HG02642 (cell line): ENCODE data around the gene PGAP2.
"Not testable (repeated sequence)": the region's sequence is repeated elsewhere in the genome, so short reads cannot be mapped to it uniquely, and the experiment has no call there.

Experiments
- ATAC-seq: cut with Tn5 transposase; IDR thresholded peaks from one replicate; pipeline ENCODE4 v1.9.1; 2021; ENCODE audit warnings: mild to moderate bottlenecking; ENCODE audit not compliant: unreplicated experiment, poor library complexity

Gene PGAP2

DNA sequence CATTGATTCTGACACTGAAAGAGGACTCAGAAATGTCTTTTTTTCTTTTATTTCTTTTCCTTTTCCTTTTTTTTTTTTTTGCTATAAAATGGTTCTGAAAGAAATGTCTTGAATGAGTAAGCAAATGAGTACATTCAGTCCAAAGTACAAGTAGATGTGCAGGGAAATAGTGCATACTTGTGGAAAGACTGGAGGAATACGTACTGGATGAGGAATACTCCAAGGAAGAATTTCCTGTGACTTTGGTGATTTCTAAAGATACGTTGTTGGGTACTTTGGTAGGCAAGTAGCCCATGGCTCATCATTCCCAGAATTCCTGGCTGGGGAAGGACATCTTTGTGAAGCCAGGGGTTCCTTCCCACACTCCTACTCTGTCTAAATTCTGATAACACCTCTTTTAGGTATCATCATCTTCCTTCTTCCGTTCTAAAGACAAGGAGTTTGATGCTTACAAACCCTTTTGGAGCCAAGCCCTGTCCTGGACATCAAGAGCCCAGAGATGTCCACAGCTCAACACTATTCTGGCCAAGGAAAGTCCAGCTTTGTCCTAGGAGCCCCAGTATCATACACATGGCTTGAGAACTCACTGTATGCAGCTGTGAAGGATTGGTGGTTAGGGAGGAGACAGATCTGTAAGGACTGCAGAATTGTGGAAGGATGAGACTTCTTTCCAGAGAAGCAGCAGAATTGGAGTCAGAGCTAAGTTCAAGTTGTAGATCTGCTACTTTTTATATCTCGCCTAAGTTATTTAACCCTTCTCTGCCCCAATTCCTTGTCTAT lies 6.2 kb upstream of the PGAP2 start:
- no peak for ATAC-seq

DNA sequence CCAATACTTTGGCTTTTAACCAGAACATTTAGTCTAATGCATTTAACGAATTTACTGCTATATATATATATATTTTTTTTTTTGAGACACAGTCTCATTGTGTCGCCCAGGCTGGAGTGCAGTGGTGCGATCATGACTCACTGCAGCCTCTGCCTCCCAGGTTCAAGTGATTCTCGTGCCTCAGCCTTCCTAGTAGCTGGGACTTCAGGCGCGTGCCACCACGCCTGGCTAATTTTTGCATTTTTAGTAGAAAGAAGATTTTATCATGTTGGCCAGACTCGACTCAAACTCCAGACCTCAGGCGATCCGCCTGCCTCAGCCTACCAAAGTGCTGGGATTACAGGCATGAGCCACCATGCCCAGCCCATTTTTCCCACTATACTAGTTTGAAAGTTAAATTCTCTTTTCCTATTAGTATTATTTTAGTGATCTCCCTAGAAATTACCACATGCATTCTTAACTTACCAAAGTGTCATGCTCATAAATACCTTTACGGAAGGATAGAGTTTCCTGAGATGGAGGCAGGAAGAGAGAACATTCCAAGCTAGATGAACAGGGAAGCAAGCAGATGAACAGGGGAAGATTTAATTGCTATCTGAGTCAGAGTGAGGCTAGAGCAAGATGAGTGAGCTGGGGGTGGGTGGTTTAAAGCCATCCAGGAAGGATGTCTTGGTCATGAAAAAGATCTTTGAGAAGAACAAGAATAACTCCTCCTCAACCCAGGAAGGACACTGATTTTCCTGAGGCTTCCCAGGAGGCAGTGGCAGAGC lies 4.4 kb upstream of the PGAP2 start:
- no peak for ATAC-seq

DNA sequence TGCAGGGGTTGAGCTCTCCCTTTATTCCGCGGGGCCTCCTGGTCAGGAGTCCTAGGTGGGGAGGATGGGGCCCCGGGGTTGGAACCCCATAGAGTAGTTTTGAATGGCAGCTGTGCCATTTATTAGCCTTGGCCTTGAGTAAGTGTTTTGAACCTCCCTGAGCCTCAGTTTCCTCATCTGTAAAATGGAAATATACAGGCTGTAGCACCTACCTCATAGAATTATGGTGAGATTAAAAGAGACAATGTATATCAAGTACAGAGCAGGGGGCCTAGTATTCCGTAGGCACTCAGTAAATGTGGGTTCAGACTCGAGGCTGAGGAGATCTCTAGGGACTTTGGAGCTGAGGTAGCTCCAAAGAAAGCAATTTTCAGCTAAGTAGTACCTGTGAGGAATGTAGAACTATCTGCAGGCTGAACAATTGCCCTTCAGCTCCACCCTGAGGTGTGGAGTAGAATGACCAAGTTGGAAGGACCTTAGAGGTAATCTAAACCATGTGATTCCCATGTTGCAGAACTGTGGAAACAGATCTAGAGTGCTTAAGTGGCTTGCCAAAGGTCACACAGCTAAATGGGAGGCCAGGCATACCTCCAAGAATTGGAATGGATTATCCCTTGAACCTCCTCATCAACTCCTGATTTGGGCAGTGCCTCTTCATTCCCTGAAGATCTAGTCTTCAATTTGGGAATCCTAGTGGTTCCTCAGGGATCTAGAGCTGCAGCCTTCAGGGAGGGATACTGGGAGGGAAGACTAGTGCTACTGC lies 682 bp downstream of the PGAP2 start:
- peak; percentile 60 for ATAC-seq

DNA sequence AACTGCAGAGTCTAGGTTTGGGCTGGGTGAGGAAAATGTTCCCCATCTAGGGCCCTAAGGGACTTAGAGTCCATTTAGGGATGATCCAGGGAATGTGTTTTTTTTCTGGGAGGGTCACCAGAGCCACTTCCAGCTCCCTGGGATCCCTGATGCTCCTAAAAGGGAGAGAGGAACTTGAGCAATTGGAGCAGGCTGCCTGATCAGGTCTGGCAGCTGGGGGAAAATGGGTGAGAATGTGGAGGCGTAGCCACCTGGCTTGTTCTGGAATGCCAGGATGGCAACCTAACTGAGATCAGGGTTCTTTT lies 1.2 kb downstream of the PGAP2 start:
- no peak for ATAC-seq

DNA sequence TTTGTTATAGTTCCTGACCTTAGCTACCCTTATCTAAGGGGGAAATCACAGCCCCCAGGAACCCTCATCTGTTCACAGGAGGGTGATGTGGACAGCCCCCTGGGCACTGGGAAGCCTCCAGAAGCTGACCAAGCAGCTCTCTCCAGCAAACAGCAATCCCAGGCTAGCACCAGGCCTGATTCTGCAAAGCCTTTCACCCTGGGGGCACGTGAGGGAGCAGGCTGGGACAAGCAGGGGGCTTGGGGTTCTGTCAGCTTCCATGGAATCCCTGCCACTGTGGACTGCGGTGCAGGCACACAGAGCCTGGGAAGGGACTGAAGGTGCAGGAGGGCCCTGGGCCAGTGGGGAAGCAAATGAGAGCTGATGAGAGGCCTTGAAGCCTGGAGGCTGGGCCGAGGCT lies 2.1 kb downstream of the PGAP2 start:
- ATAC-seq = no peak

DNA sequence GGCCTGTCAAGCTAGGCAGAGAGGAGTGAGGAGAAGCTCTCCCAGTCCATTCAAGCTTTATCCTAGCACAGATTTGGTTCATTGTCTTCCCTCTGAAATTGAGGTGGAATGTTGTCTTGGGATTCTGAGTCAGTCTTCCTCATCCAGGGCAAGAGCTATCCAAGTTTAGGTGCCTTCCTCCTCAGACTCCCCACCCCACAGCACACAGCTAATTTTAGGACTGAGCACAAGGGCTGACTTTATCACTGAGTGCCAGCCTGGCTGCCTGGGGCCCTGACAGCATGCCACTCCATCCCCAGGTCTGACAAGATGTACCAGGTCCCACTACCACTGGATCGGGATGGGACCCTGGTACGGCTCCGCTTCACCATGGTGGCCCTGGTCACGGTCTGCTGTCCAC lies 2.6 kb downstream of the PGAP2 start:
- ATAC-seq = no peak

DNA sequence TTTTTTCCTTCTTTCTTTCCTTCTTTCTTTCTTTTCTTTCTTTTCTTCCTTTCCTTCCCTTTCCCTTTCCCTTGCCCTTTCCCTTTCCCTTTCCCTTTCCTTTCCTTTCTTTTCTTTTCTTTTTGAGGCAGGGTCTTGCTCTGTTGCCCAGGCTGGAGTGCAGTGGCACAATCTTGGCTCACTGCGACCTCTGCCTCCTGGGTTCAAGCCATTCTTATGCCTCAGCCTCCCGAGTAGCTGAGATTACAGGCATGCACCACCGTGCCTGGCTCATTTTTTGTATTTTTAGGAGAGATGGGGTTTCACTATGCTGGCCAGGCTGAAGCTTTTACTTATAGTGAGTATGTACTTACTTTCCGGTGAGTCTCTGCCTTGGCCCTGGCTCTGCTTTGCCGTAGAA lies 6.5 kb downstream of the PGAP2 start:
- ATAC-seq = not testable (repeated sequence)

DNA sequence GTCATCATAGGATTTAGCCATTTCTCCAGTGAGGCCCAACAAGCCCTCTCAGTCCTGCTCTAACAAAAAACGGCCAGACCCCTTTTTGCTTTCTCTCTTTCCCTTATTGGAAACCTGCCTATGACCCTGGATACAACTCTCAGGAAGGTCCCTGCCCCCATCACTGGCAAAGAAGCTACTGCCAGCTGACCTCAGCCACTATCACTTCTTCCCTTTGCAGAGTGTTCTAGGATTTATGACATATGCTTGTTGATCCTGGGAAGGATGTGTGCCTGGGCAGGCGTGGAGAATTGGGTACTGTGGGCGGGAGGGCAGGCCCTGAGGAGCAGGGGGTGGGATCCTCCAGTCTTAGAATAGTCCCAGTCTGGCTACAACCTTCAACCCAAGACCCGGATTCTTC lies 7.5 kb downstream of the PGAP2 start:
- no peak for ATAC-seq

DNA sequence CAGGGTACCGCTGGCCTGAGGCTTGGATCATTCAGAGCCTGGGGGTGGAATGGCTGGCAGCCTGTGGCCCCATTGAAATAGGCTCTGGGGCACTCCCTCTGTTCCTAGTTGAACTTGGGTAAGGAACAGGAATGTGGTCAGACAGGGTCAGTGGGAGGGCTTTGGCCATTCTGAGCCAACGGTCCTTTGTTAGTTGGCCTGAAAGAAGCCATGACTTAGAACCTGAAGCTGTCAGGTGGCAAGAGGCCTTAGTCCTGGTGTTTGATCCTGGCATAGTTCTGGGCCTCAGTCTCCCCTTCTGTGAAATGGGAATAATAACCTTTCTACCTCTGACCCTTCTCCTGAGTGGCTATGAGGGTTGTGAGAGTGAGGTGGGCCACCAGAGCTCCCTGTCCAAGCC lies 8.3 kb downstream of the PGAP2 start:
- no peak for ATAC-seq

DNA sequence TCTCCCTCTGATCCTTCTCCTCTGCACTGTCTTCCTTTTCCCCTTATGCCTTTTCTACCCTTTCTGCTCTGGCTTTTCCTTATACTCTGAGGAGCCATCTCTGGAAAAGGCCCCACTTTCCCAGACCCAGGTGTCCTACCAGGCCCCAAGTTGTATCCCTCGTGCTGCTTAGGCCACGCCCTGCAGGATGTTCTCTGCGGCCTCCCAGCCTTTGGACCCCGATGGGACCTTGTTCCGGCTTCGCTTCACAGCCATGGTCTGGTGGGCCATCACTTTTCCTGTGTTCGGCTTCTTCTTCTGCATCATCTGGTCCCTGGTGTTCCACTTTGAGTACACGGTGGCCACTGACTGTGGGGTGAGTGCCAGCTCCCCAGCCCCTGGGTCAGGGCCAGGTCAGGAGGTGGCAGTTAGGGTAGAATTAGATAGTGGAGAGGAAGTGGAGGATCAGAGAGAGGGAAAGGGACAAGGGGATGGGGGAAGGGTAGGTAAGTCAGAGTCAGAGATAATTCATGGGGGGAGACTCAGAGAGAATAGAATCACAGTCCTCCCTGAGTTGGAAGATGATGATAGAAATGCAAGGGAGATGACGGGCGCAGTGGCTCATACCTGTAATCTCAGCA lies 8.9 kb downstream of the PGAP2 start:
- ATAC-seq = no peak

DNA sequence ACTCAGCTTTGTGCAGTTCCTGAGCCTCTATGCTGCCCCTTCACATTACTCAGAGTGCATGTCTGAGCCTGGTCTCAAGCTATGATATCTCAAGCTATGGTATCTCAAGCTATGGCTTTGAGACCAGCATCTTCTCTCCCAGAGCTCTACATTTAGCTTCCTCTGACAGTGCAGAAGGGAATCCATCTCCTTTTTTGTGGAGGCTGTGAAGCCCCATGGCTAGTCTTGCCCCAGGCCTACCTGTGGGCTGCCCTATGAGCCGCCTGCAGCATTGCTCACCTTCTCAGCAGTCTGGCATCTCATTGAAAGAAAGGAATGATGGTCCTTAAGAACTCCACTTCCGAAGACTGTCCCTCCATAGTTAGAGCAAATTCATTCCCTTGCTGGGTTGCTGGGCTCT lies 12.6 kb downstream of the PGAP2 start:
- no peak for ATAC-seq

DNA sequence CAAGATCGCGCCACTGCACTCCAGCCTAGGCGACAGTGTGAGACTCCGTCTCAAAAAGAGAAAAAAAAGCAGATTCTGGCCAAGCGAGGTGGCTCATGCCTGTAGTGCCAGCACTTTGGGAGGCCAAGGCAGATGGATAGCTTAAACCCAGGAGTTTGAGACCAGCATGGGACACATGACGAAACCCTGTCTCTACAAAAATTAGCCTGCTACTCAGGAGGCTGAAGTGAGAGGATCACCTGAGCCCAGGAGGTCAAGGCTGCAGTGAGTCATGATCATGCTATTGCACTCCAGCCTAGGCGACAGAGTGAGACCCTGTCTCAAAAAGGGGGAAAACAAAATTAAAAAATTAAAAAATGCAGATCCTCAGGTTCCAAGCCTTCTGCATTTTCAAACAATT lies 14.0 kb downstream of the PGAP2 start:
- no peak for ATAC-seq

DNA sequence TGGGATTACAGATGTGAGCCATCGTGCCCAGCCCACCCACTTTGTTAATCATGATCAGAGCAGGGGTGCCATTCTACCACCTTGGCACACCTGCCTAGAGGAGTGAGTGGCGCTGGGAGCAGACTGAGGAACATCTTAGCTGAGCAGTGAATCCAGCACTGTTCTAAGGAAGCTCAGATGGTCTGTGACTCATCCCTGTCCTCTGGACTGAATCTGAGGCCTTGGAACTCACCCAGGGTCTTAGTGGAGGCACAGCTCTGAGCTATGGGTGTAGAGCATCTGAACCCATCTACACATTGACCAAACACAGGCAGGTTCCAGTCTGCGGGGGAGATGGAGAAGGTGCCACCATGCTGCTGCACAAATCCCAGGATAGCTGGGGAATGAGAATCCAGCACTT lies 14.9 kb downstream of the PGAP2 start:
- no peak for ATAC-seq

DNA sequence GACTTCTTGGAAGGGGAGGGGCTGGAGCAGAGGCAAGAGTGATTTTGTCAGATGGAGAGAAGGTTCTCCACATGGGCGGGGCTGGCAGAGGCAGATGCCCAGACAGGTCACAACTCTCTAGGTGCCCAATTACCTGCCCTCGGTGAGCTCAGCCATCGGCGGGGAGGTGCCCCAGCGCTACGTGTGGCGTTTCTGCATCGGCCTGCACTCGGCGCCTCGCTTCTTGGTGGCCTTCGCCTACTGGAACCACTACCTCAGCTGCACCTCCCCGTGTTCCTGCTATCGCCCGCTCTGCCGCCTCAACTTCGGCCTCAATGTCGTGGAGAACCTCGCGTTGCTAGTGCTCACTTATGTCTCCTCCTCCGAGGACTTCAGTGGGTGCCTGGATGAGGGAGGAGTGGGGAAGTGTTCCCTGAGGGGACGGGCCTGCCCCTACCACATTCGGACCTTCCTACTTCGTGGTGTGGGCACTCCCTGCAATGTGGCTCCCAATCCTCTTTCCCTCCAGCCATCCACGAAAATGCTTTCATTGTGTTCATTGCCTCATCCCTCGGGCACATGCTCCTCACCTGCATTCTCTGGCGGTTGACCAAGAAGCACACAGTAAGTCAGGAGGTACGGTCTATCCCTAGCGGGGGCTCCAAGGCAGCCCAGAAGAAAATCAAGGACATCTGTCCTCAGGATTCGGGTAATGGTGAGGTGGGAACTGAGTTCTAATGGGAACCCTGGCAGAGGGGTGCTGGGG lies 15.6 kb downstream of the PGAP2 start:
- ATAC-seq = no peak

DNA sequence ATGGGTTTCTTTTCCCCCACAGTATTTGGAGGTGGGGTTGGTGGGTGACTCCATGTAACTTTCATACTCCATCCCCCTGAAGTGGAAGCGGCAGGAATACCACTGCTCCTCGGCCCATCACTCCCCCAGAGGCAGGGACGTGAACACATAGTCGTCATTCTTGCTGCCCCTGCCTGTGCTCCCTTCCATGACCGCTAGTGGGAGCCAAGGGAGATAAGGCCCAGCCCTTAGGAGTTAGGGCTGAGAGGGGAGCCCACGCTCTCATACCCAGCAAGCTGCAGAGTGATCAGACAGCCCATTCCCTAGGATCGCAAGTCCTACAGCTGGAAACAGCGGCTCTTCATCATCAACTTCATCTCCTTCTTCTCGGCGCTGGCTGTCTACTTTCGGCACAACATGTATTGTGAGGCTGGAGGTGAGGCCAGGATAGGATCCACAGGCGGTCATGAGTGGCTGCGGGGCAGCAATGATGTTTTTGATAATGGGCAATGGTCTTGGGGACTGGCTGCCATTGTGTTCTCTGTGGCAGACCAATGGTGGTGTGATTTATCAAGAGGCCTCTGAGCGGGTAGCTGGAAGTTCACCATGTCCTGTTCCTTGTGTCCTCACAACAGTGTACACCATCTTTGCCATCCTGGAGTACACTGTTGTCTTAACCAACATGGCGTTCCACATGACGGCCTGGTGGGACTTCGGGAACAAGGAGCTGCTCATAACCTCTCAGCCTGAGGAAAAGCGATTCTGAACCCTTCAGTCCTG lies 16.5 kb downstream of the PGAP2 start:
- ATAC-seq = peak; percentile 80

DNA sequence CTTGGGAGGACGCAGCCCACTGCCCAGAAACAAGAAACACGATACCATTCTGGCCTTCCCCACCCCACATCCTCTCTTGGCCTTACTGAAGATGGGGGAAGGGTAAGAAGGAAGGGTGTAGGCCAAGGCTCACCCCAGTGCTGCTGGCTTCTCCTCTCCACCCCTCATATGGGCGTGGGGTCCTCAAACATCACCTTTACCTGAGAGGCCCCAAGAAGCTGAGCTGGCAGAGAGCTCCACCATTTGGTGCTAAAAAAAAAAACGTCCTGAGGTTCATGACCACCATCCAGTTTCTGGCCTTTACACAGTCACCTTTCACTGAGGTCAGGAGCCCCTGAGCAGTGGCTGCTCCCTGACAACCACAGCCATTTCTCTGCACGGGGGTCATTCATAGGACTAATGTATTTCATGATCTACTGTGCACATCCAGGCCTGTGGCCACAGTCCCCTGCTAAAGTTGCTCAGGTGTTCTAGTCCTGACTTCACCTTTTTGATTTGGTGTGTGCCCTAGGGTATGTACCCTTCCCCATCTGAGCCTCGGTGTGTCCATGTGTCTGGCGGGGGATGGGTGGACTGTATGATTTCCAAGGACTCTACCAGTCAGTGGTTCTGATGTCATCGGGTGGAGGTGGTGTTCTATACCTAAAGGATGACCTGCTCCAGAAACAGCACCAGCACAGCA lies 17.3 kb downstream of the PGAP2 start:
- no peak for ATAC-seq

DNA sequence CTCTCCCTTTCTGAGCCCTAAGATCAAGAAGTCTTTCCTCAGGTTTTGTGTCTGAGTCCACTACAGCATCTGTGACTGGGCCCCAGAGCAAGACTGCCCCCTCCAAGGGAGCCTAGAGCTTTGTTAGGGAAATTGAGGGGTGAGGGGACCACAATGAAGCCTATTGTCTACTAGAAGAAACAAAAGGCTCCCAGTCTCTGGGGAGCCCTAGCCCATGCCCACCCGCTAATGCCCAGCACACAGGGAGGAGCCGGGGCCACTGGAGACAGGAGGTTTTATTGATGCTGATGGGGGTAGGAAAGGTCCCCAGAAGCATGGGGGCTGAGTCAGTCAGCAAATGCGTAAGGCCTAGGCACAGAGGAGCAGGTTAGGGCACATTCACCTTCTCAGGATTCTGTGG lies 18.4 kb downstream of the PGAP2 start:
- ATAC-seq = no peak

DNA sequence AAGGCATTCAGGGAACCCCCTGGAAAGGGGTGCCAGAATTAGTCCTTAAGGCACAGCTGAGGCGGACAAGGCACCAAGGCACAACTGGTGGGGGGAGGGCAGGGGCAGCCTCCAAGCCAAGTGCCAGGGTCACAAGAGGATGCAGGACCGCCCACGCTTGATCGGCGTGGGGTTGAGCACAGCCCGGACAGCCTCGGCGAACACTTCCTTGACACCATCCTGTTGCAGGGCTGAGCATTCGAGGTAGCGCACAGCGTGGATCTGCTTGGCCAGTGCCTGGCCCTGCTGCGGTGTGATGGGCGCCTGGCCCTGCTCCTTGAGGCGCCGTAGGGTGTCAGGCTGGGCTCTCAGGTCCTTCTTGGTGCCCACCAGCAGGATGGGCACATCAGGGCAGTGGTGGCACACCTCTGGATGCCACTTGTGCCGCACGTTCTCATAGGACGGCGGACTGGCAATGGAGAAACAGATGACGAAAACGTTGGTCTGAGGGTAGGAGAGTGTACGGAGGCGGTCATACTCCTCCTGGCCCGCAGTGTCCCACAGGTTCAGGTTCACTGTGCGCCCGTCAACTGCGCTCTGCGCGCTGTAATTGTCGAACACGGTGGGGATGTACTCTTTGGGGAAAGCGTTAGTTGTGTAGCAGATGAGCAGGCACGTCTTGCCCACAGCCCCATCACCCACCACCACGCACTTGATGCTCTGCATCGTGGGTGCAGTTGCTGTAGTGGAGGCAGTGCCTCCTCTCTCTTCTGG lies 19.2 kb downstream of the PGAP2 start:
- ATAC-seq = no peak
